ENCODE measurements around the gene CDADC1.

The CDADC1 gene

DNA sequence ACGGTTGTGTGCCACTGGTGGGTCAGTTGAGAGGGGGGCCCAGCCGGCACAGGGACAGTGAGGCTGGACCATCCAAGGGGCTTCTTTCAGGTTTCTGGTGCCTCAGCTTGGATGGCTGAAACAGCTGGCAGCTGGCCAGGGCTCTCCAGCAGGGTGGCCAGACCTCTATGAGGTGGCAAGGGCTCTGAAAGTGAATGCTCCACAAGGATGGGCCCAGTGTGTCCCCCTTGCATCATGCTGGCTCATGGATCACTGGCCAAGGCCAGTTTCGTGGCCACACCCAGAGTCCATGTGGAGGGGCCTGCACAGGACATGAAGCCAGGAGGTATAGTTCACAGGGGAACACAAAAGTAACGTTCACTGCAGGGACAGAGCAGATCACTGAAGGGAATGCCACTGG, 49.6 kb downstream of the CDADC1 start:
- DNase-seq = no peak

DNA sequence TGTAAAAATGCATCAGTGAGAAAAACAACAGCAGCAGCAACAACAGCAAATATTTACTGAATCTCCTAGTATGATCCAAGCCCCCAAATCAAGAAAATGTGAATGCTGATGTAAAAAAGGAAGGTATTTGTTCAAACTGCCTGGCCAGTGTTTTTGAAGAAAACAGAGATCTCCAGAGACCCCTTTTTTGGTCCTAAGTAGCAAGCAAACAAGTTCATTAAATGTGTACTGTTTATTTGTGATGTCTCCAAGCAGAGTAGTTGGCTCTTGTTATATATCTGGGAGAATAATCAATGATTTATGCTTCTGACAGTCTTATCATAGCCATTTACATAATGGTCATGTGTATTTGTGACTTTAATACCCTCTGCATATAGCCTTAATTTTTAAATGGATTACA, 50.7 kb downstream of the CDADC1 start:
- no peak for DNase-seq

- no peak for DNase-seq
These were observed 51.3 kb downstream of the CDADC1 start for GRCh38 chr13:49298903-49299605.

GRCh38 chr13:49300276-49300675, 52.6 kb downstream of the CDADC1 start:
- no peak for DNase-seq

DNA sequence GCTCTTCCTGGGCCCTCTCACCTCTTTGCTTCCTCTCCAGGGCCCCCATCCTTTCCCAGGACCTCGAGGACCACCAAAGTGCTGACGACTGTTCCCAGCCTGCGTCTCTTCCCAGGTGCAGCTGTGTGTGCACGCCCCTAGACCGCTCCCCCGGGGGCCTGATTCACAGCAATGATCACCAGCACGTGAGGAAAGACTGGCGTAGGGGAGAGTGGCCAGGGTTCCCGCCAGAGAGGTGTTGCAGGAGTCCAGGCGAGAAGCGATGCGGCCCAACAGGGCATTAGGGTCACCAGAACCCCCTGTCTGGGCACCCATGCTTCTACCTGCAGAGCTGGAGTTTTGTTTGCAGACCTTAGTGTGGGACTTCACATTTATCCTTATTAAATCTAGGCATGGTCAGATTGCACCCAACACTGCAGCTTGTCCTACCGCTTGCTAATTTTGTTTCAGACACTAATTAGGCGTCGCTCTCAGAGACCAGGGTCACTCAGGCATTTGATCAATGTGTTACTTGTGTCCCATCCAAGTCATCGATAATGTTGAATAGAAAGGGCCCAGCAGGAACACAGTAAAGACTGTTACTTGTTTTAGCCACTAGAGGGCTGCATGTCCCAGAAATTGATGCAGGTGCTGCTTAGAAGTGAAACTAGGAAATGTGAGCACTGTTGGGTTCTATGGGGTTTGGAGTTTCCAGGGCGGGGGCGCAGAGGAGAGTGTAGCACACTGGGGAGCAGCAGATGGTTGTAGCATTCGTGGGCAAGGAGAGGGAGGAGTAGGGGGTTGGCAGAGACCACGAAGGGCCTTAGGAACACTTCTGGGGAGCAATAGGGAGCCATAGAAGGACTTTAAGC, 53.2 kb downstream of the CDADC1 start:
- peak; percentile 93 for DNase-seq

DNA sequence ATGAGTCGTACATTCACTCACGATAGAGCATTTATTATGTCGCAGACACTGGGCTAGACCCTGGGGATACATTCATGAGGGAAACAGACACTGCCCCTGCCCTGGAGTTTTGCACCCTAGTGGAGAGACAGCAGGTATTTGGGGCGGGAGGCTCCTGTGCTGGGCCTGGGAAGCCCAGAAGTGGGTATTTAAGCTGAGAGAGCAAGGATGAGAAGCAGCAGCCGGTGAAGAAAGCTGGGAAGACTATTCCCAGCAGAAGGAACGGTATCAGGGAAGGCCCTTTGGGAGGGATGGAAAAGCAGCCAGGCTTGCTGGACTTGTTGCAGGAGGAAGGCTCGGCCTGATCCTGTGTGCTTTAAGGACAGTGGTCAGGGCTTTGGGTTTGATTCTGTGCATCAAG, 54.5 kb downstream of the CDADC1 start:
- DNase-seq = no peak

GRCh38 chr13:49302817-49303216, 55.1 kb downstream of the CDADC1 start:
- DNase-seq = no peak

- no peak for DNase-seq
These were observed 56.0 kb downstream of the CDADC1 start for GRCh38 chr13:49303533-49304252.

- DNase-seq = no peak
These were observed 56.6 kb downstream of the CDADC1 start for GRCh38 chr13:49304356-49304755.

GRCh38 chr13:49304763-49305700, 57.3 kb downstream of the CDADC1 start:
- DNase-seq = no peak

DNA sequence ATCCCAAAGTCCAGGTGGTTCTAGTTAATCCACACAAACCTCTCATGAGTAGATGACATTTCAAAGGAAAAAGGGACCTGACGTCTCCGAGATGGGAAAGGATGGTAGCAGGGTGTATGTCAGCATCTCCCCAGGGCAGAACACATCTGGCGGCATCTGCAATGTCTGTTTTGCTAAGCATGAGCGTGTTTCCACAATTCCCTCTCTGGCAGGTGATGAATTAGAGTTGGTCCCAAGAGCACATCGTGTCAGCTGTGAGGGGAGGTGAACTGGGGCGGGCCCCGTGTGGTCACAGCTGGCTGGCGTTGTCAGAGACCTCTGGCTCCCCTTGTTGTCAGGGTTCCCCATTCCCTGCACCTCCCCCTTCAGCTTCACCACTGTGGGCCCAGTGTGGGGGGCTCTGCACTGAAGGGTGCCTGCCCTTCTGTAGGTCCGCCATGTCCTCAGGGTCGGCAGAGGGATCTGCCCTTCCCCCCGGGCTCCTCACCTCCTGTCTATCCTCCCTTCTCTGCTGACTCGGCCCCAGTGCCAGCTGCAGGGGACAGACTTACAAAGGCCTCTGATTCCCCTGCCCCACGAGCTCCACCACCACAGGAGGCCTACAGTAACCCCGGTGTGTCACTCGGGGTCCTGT, 58.2 kb downstream of the CDADC1 start:
- DNase-seq = no peak

DNA sequence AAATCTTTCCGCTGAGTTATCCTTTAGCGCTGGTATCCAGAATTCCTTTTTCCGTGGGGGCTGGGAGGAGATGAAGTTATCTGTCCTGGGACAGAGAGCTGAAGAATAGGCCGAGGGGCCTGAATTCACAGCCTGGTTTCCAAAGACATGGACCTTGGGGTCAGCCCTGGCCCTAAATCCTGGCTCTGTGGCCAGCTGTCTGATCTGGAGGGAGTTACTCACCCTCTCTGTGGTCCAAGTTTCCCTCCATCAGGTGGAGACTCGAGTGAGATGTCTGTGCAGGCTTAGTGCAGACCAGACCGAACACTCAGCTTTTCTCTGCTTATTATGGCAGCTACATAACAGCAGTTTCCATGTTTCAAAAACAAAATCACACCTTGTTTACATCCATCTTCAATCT, 59.6 kb downstream of the CDADC1 start:
- no peak for DNase-seq

DNA sequence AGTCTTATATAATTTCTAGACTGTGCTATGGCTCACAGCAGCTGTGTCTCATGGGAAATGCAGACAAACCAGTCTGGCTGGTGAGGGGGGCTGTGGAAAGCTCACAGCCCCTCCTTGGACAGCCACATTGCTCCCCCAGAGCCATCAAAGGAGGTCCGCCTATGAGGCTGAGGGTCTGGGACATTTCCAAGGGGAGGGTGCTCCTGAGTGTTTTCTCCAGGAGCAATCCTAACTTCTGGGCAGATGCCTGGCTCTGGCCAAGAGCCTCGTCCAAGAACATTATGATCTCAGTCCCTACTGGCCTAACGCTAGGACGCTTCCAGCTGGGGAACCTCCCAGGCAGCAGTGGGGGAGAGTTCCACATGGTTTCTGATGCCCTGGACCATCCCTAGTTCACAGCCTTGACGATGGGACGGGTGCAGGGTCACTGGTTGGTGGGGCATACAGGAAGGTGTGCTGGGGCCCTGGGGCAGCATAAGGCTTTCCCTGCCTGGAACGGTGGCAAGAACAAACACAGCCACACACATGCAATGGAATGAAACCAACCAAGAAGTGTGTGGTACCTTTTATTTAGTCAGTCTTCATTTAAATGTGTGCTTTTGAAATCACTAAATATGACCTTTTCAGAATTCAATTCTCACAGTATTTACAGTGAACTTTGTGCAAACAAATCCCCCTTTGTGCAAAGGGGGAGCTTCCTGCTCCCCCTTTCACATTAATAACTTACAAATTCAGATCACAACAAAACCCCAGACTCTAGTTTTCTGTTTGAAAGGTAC, 60.6 kb downstream of the CDADC1 start:
- DNase-seq = no peak

DNA sequence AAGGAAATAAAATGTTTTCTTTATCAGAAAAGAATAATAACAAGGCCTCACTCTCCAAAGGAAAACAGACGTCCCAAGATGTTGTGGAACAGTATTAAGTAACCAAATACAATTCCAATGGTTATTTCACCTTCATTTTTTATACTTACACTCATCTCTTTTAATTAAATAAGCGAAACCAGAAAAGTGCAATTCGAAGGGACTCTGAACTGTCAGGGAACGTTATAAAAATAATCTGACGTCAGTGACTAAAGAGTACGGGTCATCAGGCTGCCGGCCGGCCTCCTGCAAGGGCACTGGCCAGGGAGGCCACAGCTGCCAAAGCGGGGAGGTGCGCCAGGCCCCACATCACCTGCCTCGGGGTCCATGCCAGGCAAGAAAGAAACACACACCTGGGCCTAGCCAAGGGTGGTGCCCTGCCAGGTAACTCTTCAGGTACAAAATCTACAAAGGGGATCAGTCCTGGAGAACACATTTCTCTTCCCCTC, 61.2 kb downstream of the CDADC1 start:
- DNase-seq = no peak

GRCh38 chr13:49310251-49310650, 62.5 kb downstream of the CDADC1 start:
- DNase-seq = no peak

DNA sequence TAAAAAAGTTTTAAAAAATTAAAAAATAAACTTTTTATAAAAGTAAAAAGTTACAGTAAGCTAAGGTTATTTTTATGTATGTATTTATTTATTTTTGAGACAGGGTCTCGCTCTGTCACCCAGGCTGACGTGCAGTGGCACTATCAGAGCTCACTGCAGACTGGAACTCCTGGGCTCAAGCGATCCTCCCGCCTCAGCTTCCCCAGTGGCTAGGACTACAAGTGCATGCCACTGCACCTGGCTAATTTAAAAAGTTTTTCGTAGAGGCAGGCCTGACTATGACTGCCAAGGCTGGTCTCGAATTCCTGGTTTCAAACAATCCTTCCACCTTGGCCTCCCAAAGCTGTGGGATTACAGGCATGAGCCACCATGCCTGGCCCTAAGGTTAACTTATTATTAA, 64.1 kb downstream of the CDADC1 start:
- no peak for DNase-seq

DNA sequence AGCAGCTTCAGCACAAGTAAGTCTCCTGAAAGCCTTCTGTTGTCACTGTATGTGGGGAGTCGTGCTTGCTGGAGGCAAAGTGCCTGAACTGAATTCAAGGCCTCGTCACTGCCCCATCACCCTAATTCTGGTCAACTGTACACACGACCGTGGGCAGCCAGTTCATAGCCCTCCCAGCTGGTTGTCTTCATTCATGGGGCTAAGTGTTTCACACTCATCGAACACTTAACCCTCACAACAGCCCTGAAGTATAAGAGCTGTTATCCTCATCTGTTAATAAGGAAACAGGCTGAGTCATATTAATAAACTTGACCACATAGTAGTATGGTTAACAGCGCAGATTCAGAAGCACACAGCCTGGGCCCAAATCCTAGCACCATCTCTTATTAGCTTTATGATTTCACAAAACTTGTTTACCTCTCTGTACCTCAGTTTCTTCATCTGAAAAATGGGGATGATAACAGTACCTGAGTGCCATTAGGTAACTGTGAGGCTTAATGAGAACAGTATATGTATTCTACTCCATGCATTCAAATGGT, 66.7 kb downstream of the CDADC1 start:
- DNase-seq = no peak

DNA sequence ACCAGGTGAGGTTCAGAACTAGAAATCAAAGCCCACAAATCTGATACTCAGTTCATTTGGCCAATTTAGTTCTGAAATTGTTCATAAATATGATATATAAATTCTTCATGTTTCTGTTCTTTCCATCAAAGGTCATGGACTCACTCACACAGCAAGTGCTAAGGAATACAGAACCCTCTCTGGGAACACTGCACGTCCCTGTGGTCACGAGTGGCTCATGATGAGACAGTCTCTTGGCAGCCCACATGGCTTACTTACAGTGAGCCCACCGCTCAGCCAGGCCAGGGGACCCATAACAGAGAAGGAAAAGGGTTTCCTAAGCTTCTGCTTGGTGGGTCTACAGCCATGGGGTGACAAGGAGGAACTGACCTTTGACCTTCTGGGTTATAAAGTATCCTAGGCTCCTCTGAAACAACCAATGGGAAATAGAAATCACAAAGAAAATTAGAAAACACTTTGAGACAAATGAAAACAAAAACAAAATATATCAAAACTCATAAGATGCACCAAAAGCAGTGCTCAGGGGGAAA, 67.4 kb downstream of the CDADC1 start:
- no peak for DNase-seq

DNA sequence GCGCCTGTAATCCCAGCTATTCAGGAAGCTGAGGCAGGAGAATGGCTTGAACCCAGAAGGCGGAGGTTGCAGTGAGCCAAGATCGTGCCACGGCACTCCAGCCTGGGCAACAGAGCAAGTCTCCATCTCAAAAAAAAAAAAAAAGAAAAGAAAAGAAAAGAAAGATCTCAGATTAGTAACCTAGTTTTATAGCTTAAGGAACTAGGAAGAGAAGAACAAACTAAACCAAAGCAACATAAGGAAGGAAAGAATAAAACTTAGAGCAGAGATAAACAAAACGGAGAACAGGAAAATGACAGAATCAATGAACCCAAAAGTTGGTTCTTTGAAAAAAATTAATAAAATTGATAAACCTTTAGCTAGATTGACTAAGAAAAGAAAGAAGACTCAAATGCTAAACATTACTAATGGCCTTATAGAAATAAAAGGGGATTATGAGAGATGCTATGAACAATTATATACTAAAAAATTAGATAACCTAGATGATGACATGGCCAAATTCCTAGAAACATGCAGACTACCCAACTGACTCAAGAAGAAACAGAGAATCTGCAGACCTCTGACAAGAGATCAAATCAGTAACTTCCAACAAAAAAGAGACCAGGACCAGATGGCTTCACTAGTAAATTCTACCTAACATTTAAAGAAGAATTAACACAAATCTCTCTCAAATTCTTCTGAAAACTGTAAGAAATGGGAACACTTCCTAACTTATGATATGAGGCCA, 68.2 kb downstream of the CDADC1 start:
- DNase-seq = peak; percentile 72

- no peak for DNase-seq
These were observed 71.8 kb downstream of the CDADC1 start for GRCh38 chr13:49319551-49319950.
